Fibroblast of pulmonary artery (primary cell): ENCODE measurements around the gene PPIP5K1.
"Not testable (repeated sequence)": the region's sequence is repeated elsewhere in the genome, so short reads cannot be mapped to it uniquely, and the experiment has no call there.

ENCODE experiments used
- DNase-seq: peaks from one replicate; pipeline ENCODE4 v3.0.0-alpha.2; 2010; ENCODE audit warnings: low read depth
- H3K4me3 ChIP-seq: replicated peaks from 2 replicates; pipeline ENCODE4 v1.5.1; 2011; ENCODE audit warnings: low read depth, mild to moderate bottlenecking, control low read depth, low read length, moderate library complexity
- CTCF ChIP-seq: IDR thresholded peaks from 2 replicates; pipeline ENCODE4 v1.5.1; 2011; ENCODE audit warnings: mild to moderate bottlenecking, control low read depth, low read length, inconsistent platforms; ENCODE audit errors: missing control alignments

PPIP5K1 gene

GRCh38 chr15:43538091-43538490, 51.9 kb downstream of the PPIP5K1 start:
- DNase-seq: no peak
- H3K4me3 ChIP-seq: no peak overlapping the region
- no peak for TF ChIP-seq CTCF

- DNase-seq: no peak
- no peak for TF ChIP-seq CTCF
Measured at GRCh38 chr15:43534897-43535296, 55.1 kb downstream of the PPIP5K1 start.

GRCh38 chr15:43532826-43533225, 57.2 kb downstream of the PPIP5K1 start:
- not testable (repeated sequence) for H3K4me3 ChIP-seq, DNase-seq

More at GRCh38 chr15:43534897-43535296, 55.1 kb downstream of the PPIP5K1 start:
- no peak overlapping the region for H3K4me3 ChIP-seq

- TF ChIP-seq CTCF: no peak
- no peak overlapping the region for H3K4me3 ChIP-seq
- no peak for DNase-seq
Measured at GRCh38 chr15:43531018-43531670, 58.9 kb downstream of the PPIP5K1 start.

- TF ChIP-seq CTCF: no peak
- DNase-seq: no peak
Measured at GRCh38 chr15:43529587-43530345, 60.2 kb downstream of the PPIP5K1 start.

GRCh38 chr15:43529141-43529540, 60.9 kb downstream of the PPIP5K1 start:
- H3K4me3 ChIP-seq: no peak overlapping the region
- TF ChIP-seq CTCF: no peak
- DNase-seq: no peak

More at GRCh38 chr15:43529587-43530345, 60.2 kb downstream of the PPIP5K1 start:
- H3K4me3 ChIP-seq: no peak overlapping the region

- no peak for DNase-seq
- TF ChIP-seq CTCF: no peak
- no peak overlapping the region for H3K4me3 ChIP-seq
Measured at GRCh38 chr15:43528542-43529007, 61.4 kb downstream of the PPIP5K1 start.
